ENCODE measurements around the gene RNF123.
A peak's percentile ranks its signal among the peaks of the same experiment; 100 is the strongest.

Gene RNF123

DNA sequence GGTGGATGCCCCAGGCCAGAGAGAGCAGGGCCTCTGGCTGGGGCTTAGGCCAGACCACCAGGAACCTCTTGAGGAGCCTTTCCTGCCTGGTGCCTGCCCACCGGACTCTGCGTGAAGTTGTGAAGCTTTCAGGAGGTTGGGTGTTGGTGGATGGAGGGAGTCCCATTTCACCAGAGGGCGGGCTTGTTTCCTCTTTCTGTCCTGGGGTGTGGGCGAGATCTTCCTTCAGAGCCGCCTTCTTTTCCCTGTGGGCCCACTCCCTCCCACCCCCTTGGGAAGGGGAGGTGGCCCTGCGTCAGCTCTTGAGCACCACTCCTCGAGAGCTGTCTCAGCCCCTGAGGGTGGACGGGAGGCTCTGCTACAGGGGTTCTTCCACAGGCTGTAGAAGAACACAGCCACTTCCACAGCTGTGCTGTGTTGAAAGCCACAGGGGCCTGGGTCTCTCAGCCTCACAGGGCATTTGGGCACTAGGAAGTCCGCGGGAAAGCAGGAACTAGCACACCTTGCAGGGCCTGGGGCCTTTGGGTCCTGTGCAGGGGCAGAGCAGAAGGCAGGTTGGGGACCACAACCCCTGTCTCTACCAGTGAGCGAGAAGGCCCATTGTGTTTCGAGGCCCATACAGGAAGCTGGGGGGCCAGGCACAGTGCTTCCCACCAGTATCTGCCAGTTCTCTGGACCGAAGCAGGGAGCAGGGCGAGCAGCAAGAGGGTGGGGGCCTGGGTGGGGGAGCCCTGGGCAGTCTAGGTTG lies 28.0 kb downstream of the RNF123 start:
- no peak for DNase-seq

DNA sequence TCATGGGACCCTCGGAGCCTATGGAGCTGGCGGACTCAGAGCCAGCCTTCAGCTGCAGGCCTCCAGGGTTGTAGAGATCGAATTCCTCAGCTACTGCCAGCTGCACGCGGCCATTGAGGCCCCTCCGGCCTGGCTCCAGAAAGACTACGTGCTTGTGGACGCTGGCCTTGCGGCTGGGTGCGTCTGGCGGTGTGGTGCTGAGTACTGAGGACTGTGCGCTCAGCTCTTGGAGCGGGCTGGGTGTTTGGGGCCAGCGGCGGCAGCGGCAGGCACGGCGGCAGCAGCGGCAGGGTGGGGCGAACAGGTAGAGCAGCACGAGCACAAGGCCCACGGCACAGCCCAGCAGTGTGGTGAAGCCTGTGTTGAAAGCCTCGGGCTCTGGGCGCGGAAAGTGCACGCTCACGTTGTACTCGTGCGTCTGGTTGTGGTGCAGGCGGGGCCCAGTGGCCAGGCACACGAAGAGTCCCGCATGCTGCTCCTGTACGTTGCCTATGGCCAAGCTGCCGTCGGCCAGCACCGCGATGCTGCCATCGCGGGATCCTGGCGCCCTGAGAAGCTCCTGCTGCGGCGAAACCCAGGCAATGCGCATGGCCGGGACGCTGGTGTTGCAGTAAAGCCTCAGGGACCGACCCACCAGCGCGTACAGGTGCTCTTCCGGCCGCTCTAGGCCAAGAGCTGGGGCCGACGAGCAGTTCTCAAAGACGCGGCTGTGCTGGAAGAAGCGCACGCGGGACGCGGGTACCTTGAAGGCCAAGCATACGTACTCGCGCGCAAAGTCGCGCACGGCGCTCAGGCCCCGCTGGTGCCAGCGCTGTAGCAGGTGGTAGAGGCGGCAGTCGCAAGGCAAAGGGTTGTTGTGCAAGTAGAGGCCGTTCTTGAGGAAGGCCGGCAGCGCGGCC lies 28.9 kb downstream of the RNF123 start:
- DNase-seq = no peak

DNA sequence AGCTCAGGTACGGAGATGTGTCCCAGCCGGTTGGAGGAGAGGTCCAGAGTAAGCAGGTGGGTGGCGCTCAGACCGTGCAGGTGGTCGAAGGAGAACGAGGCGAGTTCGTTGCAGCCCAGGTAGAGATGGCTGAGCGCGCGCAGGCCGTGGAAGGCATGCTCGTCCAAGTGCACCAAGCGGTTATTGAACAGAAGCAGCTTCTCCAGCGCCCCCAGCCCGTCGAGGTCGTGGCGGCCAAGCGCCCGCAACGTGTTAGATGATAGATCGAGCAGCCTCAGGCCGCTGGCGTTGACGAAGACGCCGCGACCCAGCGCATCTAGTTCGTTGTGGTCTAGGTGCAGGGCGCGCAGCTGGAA lies 29.5 kb downstream of the RNF123 start:
- no peak for DNase-seq

DNA sequence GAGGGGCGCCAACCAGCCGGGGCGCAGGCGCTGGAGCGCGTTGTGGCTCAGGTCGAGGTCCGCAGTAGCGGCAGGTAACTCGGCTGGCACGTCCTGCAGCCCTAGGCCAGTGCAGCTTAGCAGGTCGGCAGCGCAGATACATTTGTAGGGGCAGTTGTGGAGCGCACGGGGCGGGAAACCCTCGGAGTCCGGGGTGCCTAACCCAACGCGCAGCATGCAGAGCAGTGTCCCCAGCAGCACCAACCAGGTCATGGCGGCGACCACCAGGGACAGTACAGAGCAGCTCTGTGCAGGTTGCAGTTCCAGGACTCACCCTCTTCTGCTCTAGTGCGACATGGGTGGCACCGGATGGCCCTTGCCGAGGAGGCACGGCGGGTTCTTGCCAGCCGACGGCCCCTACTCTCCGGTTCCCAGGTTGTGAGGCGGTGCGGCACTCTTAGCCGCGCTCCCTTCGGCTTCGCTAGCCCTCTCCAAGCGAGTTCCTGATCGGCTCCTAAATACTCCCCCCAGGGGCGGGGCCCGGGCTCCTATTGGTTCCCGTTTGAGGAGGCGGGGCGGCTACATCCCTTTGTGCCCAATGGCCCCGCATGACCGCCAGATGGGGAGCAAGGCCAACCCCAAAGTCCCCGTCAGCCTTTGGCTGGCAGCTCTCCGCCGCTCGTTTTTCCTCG lies 30.0 kb downstream of the RNF123 start, which contains the start of gene AMIGO3:
AMIGO3 (minus strand) TSS at position 471 of the 671 bp plus-strand sequence; CDS start at position 252, 219 bp downstream.
- DNase-seq = peak; percentile 48 to 97 (median 90)

DNA sequence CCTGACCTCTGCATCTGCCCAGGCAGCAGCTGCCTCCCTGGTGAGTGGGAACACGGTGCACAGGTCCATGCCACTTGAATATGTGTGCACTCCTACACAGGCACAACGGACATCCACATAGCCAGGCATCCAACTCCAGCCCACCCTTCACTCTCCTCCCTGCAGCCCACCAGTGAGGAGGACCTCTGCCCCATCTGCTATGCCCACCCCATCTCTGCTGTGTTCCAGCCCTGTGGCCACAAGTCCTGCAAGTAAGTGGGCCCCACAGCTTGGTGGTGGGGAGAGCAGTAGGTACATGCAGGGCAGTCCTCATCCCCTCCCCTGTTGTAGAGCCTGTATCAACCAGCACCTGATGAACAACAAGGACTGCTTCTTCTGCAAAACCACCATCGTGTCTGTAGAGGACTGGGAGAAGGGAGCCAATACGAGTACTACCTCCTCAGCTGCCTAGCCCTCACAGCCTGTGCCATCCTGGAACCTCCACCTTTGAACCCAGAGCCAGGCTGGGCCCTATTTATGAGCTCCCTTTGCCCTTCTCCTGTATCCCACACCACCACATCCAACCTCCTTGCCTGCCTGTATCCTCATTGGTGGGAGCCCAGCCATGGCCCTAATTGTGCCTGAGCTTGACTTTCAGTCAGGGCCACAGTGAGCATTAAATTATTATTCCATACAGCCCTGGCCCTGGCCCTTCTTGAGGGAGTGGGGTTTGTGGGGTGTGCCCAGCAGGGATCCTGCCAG lies 31.7 kb downstream of the RNF123 start:
- DNase-seq = no peak

DNA sequence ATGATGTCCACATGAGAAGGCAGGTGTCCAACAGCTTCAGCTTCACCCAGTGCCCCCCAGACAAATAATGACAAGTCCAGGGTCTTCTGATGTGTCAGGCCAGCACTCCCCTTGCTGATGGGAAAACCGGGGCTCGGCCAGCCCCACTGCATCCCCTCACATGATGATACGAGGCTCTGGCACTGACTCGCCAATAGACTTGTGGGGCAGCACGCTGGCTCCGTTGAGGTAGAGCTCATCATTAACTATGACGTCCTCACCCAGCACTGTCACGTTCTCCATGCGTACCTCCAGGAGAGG lies 32.2 kb downstream of the RNF123 start:
- no peak for DNase-seq

DNA sequence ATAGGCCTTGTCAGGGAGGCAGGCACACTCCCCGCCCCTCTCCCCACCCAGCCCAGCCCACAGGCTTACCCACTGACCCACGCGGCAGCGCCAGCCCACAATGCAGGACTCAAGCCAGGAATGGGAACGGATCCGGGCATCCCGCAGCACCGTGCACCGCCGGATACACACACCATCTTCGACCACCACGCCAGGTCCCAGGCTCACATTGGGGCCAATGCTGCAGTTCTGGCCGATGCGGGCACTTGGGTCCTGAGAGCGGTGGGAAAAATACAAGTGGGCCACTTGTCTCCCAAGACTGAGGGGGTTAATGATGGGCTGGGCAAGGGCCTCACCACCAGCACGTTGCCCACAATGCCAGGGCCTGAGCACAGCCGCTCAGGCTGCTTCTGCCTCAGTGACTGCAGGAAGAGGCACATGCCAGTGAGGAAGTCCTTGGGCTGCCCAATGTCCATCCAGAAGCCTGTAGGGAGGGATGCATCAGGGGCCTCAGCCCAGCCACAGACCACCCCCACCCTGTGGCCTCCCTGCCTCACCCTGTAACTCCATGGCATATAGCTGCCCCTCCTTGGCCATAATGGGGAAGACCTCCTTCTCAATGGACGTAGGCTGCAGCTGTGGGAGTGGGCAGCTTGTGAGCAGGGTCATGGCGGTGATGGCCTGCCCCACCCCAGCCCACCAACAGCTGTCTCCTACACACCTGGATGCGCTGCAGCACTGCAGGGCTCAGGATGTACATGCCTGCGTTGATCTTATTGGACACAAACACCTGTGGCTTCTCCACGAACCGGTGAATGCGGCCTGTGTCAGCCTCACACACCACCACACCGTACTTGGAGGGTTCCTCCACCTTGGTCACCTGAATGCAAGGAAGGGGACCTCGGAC lies 32.8 kb downstream of the RNF123 start:
- DNase-seq = no peak

DNA sequence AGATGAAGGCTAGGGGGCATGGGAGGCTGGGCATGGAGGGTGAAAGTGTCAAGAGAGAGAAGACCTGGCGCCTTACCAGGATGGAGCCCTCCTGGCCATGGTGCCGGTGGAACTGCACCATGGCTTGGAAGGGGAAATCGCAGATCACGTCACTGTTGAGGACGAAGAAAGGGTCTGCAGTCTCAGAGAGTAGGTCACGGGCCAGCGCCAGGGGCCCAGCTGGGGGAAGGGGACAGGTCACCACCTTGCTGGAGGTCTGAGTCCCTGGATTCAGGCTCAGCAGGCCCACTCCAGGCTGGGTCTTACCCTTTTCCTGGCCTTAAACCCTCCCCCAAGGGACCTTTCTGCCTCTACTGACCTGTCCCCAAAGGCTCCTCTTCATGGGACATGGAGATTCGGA lies 33.5 kb downstream of the RNF123 start:
- peak in 1 of 58 donors; percentile 17 for DNase-seq

DNA sequence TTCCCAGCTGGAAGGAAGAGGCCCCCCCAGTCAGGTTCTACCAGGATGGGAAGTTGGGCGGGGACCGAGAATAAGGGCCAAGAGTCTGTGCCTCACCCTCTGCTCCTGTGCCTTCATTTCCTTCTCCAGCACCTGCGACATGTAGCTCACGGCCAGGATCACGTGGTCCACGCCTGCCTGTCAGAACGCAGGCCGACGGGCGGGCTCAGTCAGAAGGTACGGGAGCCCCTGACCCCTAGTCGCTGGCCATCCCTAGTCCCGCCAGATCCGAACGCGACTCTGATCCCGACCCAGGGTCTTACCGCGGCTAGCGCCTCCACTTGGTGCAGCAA lies 33.9 kb downstream of the RNF123 start:
- DNase-seq = peak in 29 of 58 donors; percentile 23 to 74 (median 46)

DNA sequence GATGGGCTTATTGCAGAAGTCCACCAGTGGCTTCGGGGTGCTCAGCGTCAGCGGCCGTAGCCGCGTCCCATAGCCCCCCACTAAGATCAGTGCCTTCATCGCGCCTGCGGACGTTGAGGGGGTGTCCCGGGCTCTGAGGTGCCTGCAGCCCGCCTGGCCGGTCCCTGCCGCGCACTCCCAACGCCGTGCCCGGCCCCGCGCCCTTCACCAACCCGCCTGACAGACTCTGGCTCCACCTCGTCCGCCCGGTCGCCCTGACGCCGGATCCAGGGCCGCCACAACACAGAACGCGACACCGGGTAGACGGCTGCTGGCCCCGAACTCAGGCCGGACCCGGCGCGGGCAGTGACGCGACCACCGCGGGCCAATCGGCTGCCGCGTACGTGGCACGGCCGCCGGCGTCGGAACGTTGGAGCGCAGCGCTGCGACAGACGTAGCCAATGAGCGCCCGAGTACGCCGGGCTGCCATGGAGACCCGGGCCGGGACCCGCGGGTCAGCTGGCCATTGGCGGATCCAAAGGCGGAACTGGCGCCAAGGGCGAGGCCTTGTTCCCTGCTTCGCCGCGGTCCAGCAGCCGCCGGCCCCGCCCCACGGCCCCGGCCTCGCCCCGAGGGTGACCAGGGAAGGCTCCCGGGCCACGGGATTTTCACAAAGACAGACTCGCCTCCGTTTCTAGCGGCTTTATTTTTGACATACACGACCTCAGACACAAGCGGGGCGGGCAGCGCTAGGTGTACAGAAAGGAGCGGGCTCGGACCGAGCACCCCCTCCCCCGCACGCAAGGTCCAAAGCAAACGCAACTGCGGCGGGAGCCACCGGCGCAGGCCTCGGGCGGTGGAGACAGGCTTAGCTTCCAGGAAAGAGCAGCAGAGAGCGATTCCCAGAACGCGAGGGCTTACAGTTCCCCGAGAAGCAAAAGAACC lies 34.5 kb downstream of the RNF123 start, which contains the start of gene GMPPB:
GMPPB (minus strand) TSS at position 324 of the 924 bp plus-strand sequence; CDS start at position 99, 225 bp downstream.
- peak; percentile 61 to 98 (median 94) for DNase-seq

DNA sequence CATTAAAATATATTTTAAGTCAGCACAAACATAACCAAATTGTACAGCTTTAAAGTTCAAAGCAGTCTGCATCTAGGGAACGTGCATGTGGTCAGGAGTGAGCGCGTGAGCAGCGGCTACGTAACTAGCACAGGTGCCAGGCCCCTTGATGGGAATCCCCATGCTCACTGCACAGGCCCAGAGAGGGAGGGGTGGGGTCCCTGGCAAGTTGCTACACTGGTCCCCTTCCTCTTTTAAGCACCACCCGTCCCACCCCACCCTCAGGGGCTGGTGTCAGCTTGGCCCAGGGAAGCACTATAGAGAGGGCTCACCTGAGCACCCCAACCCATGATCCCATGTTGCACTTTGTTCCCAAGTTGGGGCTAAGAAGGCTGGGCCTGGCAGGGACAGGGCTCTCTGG lies 35.2 kb downstream of the RNF123 start:
- DNase-seq = no peak

DNA sequence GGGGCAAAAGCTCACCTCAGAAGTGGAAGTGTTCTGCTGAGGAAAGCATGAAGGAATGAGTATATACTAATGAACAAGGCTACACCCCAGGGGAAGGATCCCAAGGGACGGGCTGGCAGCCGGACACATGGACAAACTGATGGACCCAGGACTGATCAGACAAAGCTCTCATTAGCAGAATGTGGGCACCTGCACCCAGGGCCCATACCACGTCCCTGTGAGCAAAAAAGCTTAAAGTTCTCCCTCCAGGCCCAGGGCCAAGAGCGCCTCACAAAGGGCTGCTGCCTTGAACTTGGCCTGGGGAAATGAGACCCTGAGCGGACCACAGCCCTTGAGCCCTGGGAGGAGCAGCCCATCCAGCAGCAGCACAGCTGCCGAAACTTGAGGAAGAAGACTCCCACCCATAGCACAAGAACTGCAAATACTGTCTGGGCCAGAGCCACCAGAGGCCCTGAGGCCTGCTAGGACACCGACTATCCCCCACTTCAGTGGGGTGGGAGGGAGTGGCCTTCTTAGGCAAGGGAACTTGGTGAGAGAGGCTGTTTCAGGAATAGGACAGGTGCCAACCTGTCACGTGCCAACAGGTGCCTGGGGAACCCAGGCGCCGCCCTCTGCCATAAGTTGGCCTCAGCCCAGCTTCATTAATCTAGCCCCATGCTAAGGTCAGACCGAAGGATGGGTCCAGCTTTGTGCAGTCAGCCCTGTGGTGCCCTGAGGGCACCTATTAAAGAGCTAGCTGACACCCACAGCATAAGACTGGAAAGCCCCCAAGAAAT lies 36.7 kb downstream of the RNF123 start:
- DNase-seq = no peak

DNA sequence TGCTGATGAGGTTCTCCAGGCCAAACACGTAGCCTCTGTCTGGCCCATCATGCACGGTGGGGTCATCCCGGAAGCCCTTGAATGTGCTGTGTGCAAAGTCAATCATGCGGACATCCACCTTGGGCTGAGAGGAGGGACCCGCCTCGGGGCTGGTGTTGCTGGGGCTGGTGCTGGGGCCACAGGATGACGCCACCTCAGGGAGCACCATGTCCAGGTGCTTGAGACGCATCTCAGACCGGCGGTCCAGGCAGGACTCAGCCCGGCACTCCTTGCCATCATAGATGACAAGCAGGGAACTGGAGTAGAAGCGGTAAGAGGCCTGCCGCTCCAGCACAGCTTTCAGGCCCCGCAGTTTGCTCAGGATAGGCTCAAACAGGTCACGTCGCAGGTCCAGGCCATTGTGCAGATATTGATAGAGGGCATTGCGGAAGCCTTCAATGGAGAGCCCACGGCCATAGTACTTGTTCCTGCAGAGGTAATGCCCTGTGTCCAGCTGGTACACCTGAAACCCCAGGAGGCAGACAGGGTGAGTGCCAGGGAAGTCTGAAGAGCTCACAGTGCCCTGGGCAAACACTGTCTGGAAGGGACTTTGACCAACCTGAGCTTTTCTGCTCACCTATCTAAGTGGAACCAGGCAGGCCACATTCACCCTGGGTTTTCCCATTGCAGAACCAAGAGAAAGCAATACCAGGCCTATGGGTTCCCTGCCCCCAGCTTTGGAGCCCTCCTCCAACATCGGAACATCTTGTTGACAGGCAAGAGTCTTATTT lies 38.0 kb downstream of the RNF123 start:
- DNase-seq = no peak

DNA sequence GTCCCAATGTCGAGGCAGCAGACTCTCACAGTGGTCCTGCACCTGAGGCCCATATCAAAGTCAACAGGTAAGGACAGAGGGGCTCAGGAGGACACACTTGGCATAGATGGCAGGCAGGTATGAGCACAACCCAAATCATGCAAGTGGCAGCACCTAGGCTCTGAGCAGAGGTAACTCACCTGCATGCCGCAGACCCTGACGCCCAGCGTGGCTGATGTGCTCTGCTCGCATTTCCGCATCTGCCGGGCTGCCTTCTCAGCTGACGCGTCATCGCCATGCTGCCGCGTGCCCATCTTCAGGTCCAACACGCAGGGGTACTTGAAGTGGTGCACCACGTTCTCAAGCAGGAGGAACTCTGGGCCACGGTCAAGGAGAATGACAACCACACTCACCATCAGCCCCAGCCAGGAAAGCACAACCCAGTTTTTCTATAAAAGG lies 38.6 kb downstream of the RNF123 start:
- no peak for DNase-seq

DNA sequence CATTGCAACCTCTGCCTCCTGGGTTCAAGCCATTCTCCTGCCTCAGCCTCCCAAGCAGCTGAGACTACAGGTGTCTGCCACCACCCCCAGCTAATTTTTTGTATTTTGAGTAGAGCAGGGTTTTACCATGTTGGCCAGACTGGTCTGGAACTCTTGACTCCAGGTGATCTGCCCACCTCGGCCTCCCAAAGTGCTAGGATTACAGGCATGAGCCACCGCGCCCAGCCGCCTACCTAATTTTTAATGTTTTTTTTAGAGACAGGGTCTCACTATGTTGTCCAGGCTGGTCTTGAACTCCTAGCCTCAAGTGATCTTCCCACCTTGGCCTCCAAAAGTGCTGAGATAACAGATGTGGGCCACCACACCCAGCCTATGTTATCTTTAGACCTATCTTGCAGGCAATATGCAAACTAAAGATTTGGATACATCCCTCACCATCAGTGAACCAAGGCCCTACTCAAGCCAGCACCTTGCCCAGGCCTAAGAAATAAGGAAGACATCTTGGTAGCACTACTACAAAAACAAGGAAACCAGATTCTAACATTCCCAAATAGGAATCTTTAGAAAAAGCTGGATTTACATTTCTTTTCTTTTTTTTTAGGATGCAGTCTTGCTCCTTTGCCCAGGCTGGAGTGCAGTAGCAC lies 40.7 kb downstream of the RNF123 start:
- DNase-seq = no peak

DNA sequence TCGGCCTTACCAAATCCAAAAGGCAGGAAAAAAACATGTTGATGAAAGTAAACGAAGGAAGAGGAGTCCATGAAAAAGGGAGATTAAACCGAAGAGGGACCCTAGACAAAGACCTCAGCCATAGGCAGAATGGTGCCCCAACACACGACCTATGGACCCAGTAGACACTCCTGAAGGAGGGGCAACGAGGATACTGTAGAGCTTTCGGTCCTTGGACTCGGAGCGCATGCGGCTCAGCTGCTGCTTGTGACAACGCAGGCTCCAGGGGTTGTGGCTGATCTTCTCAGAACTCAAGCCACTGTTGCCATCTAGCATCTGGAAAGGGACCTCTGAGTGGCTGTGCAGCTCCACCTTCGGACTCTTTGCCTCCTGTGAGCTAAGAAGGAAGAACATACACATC lies 43.2 kb downstream of the RNF123 start:
- no peak for DNase-seq

DNA sequence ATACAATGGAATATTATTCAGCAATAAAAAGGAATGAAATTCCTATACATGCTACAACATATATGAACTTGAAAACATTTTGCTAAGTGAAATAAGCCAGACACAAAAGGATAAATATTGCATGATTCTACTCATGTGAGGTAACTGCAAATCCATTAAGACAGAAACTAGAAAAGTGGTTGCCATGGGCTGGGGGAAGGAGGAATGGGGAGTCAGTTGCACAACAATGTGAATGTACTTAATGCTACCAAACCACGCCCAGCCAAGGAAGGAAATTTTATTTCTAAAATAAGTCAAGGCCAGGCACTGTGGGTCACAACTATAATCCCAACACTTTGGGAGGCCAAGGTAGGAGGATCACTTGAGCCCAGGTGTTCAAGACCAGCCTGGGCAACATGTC lies 44.2 kb downstream of the RNF123 start:
- DNase-seq = no peak
